Pancreas (tissue), 10 donors: ENCODE measurements around the gene FMO2. TPM values are rescaled to one million over a fixed set of nuclear protein-coding genes. Genes with fewer than 3 reads are reported as not detected.
"Not testable (repeated sequence)": the region's sequence is repeated elsewhere in the genome, so short reads cannot be mapped to it uniquely, and the experiment has no call there.

ENCODE experiments used
- ATAC-seq, 4 donors: fragments of 200-7000 bp; cut with Tn5 transposase; one replicate each; pipeline versions ENCODE4 v1.8.0 to v1.9.1; 2020; ENCODE audit warnings: mild to moderate bottlenecking in 4 of 4, moderate library complexity in 4 of 4
- DNase-seq, 6 donors: peaks; one replicate each; pipeline ENCODE4 v3.0.0-alpha.2; 2020
- FAIRE-seq: peaks from 2 replicates; lab custom pipeline; 2012; peaks lifted over from hg19 to GRCh38; lab: Jason Lieb, UNC
- H3K27ac ChIP-seq, 4 donors: fragments of 200-600 bp; sonication (generic); 1 replicate in 3 of 4; 2 replicates in 1 of 4; pipeline versions ENCODE4 v1.5.0 to v1.8.0; 2020
- H3K27me3 ChIP-seq, 4 donors: fragments of 200-600 bp; one replicate each; pipeline ENCODE4 v1.8.0; 2021
- H3K36me3 ChIP-seq, 3 donors: fragments of 200-600 bp; sonication (generic) in 1 of 3; one replicate each; pipeline versions ENCODE4 v1.5.0 to v1.8.0; 2020 to 2021
- H3K4me1 ChIP-seq, 3 donors: fragments of 200-600 bp; one replicate each; pipeline ENCODE4 v1.8.0; 2021
- H3K4me3 ChIP-seq, 4 donors: fragments of 200-600 bp; sonication (generic) in 2 of 4; one replicate each; pipeline versions ENCODE4 v1.5.0 to v1.8.0; 2020 to 2021
- H3K9me3 ChIP-seq, 4 donors: fragments of 200-600 bp; one replicate each; pipeline ENCODE4 v1.8.0; 2021
- WGBS, 2 donors: extraction: QIAGEN DNeasy Blood & Tissue Kit; methylation state at CpG; one replicate each; pipeline ENCODE4 v1.1.7; 2013; 5-methylcytosine and 5-hydroxymethylcytosine counted together
- intact Hi-C, 3 donors: fragments of 100-400 bp; cut with DNase I; formaldehyde crosslinking; loops; one replicate each; pipeline versions ENCODE4 v1.11.1 to v1.14.2; 2022
- polyA plus RNA-seq, 2 donors: library from polyadenylated mRNA; stranded (reverse); fragments of 200-250 nt; gene quantifications; one replicate each; pipeline ENCODE4 v1.2.3, GENCODE V29; 2013
- total RNA-seq, 6 donors: library from RNA; stranded (reverse); fragmentation: NEBNext Ultra II Directional in 4 of 6; extraction: Animal tissue kit (Norgen Biotek cat#: 25700) in 4 of 6; gene quantifications; one replicate each; pipeline versions ENCODE4 v1.2.1 to v1.2.4, GENCODE V29; 2021 to 2023
- TF ChIP-seq, protein P1 (sequence below), 4 donors: fragments of 200-600 bp; sonication (generic) in 3 of 4; IDR thresholded peaks; one replicate each; pipeline versions ENCODE4 v1.5.0 to v1.8.0; 2021; ENCODE audit warnings: antibody characterized with exemption in 4 of 4
- donor health status: healthy with polysubstance abuse.
- donor health status: DM: no; HTN: no; CAD: no; lungs with moderate emphysema.
- donor health status: DM: no; HTN: no; CAD: no.
- donor health status: control.
- donor health status: control.
- donor health status: Bipolar disorder and iron deficiency.
- donor health status: DM: yes; HTN: yes; CAD: no.
- donor health status: DM: no; HTN: no; CAD: no.
- donor health status: DM: no; HTN: no; CAD: no.
- donor health status: DM: yes; HTN: yes; CAD: no.

The FMO2 gene
- total and polyA plus RNA-seq, 8 donors: 2.3 to 9.6 (median 6.2) TPM

- TF ChIP-seq, protein P1, sequence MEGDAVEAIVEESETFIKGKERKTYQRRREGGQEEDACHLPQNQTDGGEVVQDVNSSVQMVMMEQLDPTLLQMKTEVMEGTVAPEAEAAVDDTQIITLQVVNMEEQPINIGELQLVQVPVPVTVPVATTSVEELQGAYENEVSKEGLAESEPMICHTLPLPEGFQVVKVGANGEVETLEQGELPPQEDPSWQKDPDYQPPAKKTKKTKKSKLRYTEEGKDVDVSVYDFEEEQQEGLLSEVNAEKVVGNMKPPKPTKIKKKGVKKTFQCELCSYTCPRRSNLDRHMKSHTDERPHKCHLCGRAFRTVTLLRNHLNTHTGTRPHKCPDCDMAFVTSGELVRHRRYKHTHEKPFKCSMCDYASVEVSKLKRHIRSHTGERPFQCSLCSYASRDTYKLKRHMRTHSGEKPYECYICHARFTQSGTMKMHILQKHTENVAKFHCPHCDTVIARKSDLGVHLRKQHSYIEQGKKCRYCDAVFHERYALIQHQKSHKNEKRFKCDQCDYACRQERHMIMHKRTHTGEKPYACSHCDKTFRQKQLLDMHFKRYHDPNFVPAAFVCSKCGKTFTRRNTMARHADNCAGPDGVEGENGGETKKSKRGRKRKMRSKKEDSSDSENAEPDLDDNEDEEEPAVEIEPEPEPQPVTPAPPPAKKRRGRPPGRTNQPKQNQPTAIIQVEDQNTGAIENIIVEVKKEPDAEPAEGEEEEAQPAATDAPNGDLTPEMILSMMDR (IDR thresholded peaks at IDR 0.05): peak; percentile 41 to 60 (median 56)
- intact Hi-C loops: loop anchor here in 2 of 3 donors (10.0 kb wide), 2 partner anchors 142 to 262 kb away; no protein-coding TSS in a partner anchor
- 42 to 58% methylated on average over 1 of the region's 1 CpG for WGBS, 2 donors
Observed at GRCh38 chr1:171226747-171227370, 41.8 kb downstream of the FMO2 start.

DNA sequence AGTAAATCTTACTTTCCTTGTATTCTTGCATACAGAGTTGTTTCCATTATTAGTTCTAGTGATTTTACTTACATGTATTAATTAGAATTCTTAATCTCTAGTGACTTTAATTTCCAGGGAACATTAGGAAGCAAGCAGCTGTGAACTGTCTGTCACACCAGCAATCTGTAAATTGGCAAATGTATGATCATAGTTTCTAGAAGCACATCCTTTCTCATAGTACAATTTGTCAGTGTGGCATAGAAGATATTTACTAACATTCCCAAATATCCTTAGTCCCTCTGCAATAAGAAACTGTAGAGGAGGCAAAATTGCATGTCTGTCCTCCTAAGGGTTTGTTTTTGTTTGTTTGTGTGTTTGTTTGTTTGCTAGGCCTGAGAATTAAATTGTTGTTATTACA is 46.2 kb downstream of the FMO2 start:
- Histone ChIP-seq H3K4me1 (no peaks in the 10 kb centered on the region), H3K27me3 (no peaks in the 10 kb centered on the region), H3K9me3 (no peaks in the 10 kb centered on the region), H3K36me3 (no peaks in the 10 kb centered on the region), H3K4me3 (no peak overlapping the region), H3K27ac (no peak overlapping the region)
- DNase-seq (no peak), FAIRE-seq (no peak), ATAC-seq (no peak)
- TF ChIP-seq, protein P1 (IDR thresholded peaks at IDR 0.05): no peak
- intact Hi-C loops: loop anchor here in 1 of 3 donors (10.0 kb wide), 1 partner anchor 167 kb away; no protein-coding TSS in a partner anchor

More at GRCh38 chr1:171226747-171227370, 41.8 kb downstream of the FMO2 start:
- no peaks in the 10 kb centered on the region for H3K36me3 ChIP-seq
- H3K4me1 ChIP-seq: no peaks in the 10 kb centered on the region
- H3K27ac ChIP-seq: no peak overlapping the region
- DNase-seq: peak in 2 of 6 donors; percentile 22 to 38
- ATAC-seq: peak; percentile 61 to 94 (median 91)
- FAIRE-seq: no peak
- no peaks in the 10 kb centered on the region for H3K9me3 ChIP-seq
- H3K27me3 ChIP-seq: no peaks in the 10 kb centered on the region
- no peak overlapping the region for H3K4me3 ChIP-seq

DNA sequence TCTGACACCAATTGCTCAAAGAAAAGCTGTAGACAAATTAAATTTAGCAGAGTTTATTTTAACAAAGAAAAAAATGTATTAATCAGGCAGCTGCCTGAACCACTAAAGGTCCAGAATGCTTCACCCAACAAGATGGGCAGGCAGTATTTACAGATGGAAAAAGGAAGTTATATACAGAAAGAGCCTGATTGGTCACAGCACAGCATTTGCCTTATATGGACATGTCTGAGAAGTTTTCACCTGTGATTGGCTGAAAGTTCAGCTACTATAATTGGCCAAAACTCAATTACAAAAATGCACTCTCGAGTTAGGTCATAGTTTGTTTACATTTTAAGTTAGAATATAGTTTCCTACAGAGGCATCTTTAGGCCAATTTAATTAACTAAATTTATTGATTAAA is 48.1 kb downstream of the FMO2 start:
- ATAC-seq (no peak), DNase-seq (no peak), FAIRE-seq (no peak)
- intact Hi-C loops: loop anchor here in 1 of 3 donors (10.0 kb wide), 1 partner anchor 168 kb away; no protein-coding TSS in a partner anchor
- H3K27me3 ChIP-seq: no peaks in the 10 kb centered on the region
- H3K4me3 ChIP-seq: no peak overlapping the region
- H3K27ac ChIP-seq: no peak overlapping the region
- H3K4me1 ChIP-seq: no peaks in the 10 kb centered on the region
- TF ChIP-seq, protein P1 (IDR thresholded peaks at IDR 0.05): no peak
- H3K36me3 ChIP-seq: no peaks in the 10 kb centered on the region
- 84 to 88% methylated on average over 1 of the region's 1 CpG for WGBS, 2 donors
- H3K9me3 ChIP-seq: no peaks in the 10 kb centered on the region

DNA sequence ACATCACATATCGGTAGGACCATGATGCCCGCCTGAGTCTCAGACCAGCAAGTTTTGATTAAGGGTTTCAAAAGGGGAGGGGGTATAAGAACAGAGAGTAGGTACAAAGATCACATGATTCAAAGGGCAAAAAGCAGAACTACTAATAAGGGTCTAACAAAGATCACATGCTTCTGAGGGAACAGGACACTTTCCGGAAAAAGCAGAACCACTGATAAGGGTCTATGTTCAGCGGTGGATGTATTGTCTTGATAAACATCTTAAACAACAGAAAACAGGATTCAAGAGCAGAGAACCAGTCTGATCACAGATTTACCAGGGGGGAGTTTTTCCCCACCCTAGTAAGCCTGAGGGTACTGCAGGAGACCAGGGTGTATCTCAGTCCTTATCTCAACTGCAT is 51.1 kb downstream of the FMO2 start:
- not testable (repeated sequence) for H3K4me1 ChIP-seq, ATAC-seq, H3K9me3 ChIP-seq, DNase-seq, H3K27ac ChIP-seq, H3K4me3 ChIP-seq, H3K27me3 ChIP-seq, FAIRE-seq, H3K36me3 ChIP-seq
- intact Hi-C loops: loop anchor here in 1 of 3 donors (10.0 kb wide), 1 partner anchor 171 kb away; no protein-coding TSS in a partner anchor
- 91 to 99% methylated on average over 4 of the region's 4 CpGs for WGBS, 2 donors

- Histone ChIP-seq H3K27me3 (no peaks in the 10 kb centered on the region), H3K4me1 (no peaks in the 10 kb centered on the region), H3K4me3 (no peak overlapping the region), H3K9me3 (no peaks in the 10 kb centered on the region), H3K27ac (no peak overlapping the region), H3K36me3 (no peaks in the 10 kb centered on the region)
- FAIRE-seq (no peak), DNase-seq (no peak), ATAC-seq (no peak)
- 57 to 69% methylated on average over 4 of the region's 4 CpGs for WGBS, 2 donors
- intact Hi-C loops: loop anchor here in 1 of 3 donors (10.0 kb wide), 1 partner anchor 61 kb away; no protein-coding TSS in a partner anchor
- TF ChIP-seq, protein P1 (IDR thresholded peaks at IDR 0.05): no peak
Observed at GRCh38 chr1:171243878-171244277, 58.8 kb downstream of the FMO2 start.
